GM12878 (cell line): ENCODE data around the gene CDC42BPB. TPM values are rescaled to one million over a fixed set of nuclear protein-coding genes. Genes with fewer than 3 reads are reported as not detected.

Experiments used
- ATAC-seq: fragments of 200-7000 bp; cut with Tn5 transposase; 3 replicates; pipeline ENCODE4 v1.9.1; 2020; ENCODE audit warnings: mild to moderate bottlenecking, moderate library complexity
- BruUV-seq: library from RNA; stranded (reverse); fragments of 400-500 nt; replicated peaks from 2 replicates; lab custom pipeline; 2021; lab: Mats Ljungman, UMichigan
- CTCF ChIA-PET: fragments of 300-600 bp; sonication (Branson Sonifier 250); formaldehyde crosslinking; extraction: SDS; loops from one replicate; lab custom pipeline; 2021; ENCODE audit warnings: inconsistent platforms; lab: Yijun Ruan, JAX
- POLR2A ChIA-PET: fragments of 350-600 bp; formaldehyde crosslinking; extraction: SDS; loops from one replicate; lab custom pipeline; 2021; ENCODE audit warnings: inconsistent platforms; lab: Charles Lee
- RAD21 ChIA-PET: fragments of 300-600 bp; sonication (Branson Sonifier 250); formaldehyde crosslinking; loops from one replicate; lab custom pipeline; 2023; ENCODE audit warnings: antibody characterized with exemption; ENCODE audit not compliant: unreplicated experiment; lab: Charles Lee
- SMC1A ChIA-PET: fragments of 300-600 bp; sonication (Branson Sonifier 250); formaldehyde crosslinking; loops from one replicate; lab custom pipeline; 2023; ENCODE audit not compliant: unreplicated experiment, uncharacterized antibody; lab: Charles Lee
- DNase-seq: peaks from one replicate; pipeline ENCODE4 v3.0.0-alpha.2; 2011; ENCODE audit warnings: low read depth, low spot score
- FAIRE-seq: peaks from 3 replicates; lab custom pipeline; 2011; peaks lifted over from hg19 to GRCh38; lab: Jason Lieb, UNC
- H2AFZ ChIP-seq: 2 replicates; pipeline ENCODE4 v1.6.0; 2011; ENCODE audit warnings: low read depth, low read length, control low read depth; ENCODE audit not compliant: control insufficient read depth
- H3K27ac ChIP-seq: 2 replicates; pipeline ENCODE4 v1.5.1; 2011; ENCODE audit warnings: control low read depth; ENCODE audit not compliant: control insufficient read depth, insufficient read depth
- H3K27me3 ChIP-seq, 2 experiments: replicated peaks in 1 of 2; 2 replicates each; pipeline versions ENCODE4 v1.6.0 to v1.6.1; 2011; ENCODE audit warnings: low read length in 1 of 2; ENCODE audit not compliant: control insufficient read depth in 2 of 2, insufficient read depth in 2 of 2
- H3K36me3 ChIP-seq, 2 experiments: 2 replicates each; pipeline ENCODE4 v1.5.1; 2011; ENCODE audit warnings: low read length in 1 of 2; ENCODE audit not compliant: control insufficient read depth in 2 of 2, insufficient read depth in 2 of 2
- H3K4me1 ChIP-seq: 2 replicates; pipeline ENCODE4 v1.6.1; 2011; ENCODE audit warnings: mild to moderate bottlenecking, low read length, moderate library complexity, mixed read lengths; ENCODE audit not compliant: control insufficient read depth, insufficient read depth
- H3K4me2 ChIP-seq: 2 replicates; pipeline ENCODE4 v1.6.0; 2011; ENCODE audit warnings: control low read depth; ENCODE audit not compliant: control insufficient read depth, insufficient read depth
- H3K4me3 ChIP-seq: fragments of 200-600 bp; sonication (generic); 2 replicates; pipeline ENCODE4 v1.5.1; 2016
- H3K79me2 ChIP-seq: 2 replicates; pipeline ENCODE4 v1.6.0; 2011; ENCODE audit warnings: low read length; ENCODE audit not compliant: control insufficient read depth, insufficient read depth
- H3K9ac ChIP-seq: 2 replicates; pipeline ENCODE4 v1.8.0; 2011; ENCODE audit warnings: low read length, control low read depth, mixed read lengths; ENCODE audit not compliant: control insufficient read depth, insufficient read depth
- H3K9me3 ChIP-seq: replicated peaks from 3 replicates; pipeline ENCODE4 v1.5.1; 2011; ENCODE audit warnings: mild to moderate bottlenecking, low read length; ENCODE audit not compliant: control insufficient read depth, insufficient read depth
- H4K20me1 ChIP-seq: 2 replicates; pipeline ENCODE4 v1.6.0; 2011; ENCODE audit not compliant: control insufficient read depth, insufficient read depth
- ATF3 ChIP-seq: IDR thresholded peaks from 2 replicates; pipeline ENCODE4 v1.6.1; 2011; ENCODE audit warnings: low read depth, mild to moderate bottlenecking, low read length, moderate library complexity, borderline replicate concordance; ENCODE audit errors: extremely low read depth
- BHLHE40 ChIP-seq, 2 experiments: fragments of 450-650 bp in 1 of 2; IDR thresholded peaks; 2 replicates each; pipeline ENCODE4 v1.6.1; 2011 to 2017; ENCODE audit warnings: low read depth in 2 of 2, borderline replicate concordance in 1 of 2, improper control_type of control experiment in 1 of 2, low read length in 1 of 2, mild to moderate bottlenecking in 1 of 2
- CREB1 ChIP-seq: IDR thresholded peaks from 2 replicates; pipeline ENCODE4 v1.6.1; 2012; ENCODE audit warnings: low read depth, mild to moderate bottlenecking, inconsistent platforms
- FOS ChIP-seq: IDR thresholded peaks from 3 replicates; pipeline ENCODE4 v1.6.1; 2011; ENCODE audit warnings: borderline replicate concordance; ENCODE audit not compliant: insufficient read length; ENCODE audit errors: extremely low read depth
- KAT2A ChIP-seq: conservative IDR thresholded peaks from 2 replicates; pipeline ENCODE4 v1.6.1; 2011; ENCODE audit warnings: low read depth, low read length; ENCODE audit not compliant: control insufficient read depth
- MAX ChIP-seq: IDR thresholded peaks from 2 replicates; pipeline ENCODE4 v1.6.1; 2012; ENCODE audit warnings: low read depth, low read length, improper control_type of control experiment
- MLLT1 ChIP-seq: fragments of 450-650 bp; IDR thresholded peaks from 2 replicates; pipeline ENCODE4 v1.6.1; 2016; ENCODE audit warnings: mild to moderate bottlenecking
- MTA2 ChIP-seq: fragments of 450-650 bp; IDR thresholded peaks from 2 replicates; pipeline ENCODE4 v1.6.1; 2016; ENCODE audit warnings: low read depth, mild to moderate bottlenecking, moderate library complexity
- NFIC ChIP-seq: IDR thresholded peaks from 2 replicates; pipeline ENCODE4 v1.6.1; 2012; ENCODE audit warnings: low read depth, mild to moderate bottlenecking, inconsistent platforms, low read length, moderate library complexity
- NR2C1 ChIP-seq: fragments of 450-650 bp; IDR thresholded peaks from 2 replicates; pipeline ENCODE4 v1.6.1; 2017; ENCODE audit warnings: antibody characterized with exemption, mild to moderate bottlenecking, moderate library complexity
- PBX3 ChIP-seq: IDR thresholded peaks from 2 replicates; pipeline ENCODE4 v1.6.1; 2011; ENCODE audit warnings: mild to moderate bottlenecking, low read depth, low read length, moderate library complexity; ENCODE audit not compliant: insufficient replicate concordance
- POLR2AphosphoS5 ChIP-seq: IDR thresholded peaks from 2 replicates; pipeline ENCODE4 v1.6.1; 2011; ENCODE audit warnings: mild to moderate bottlenecking, low read length, inconsistent platforms
- SIN3A ChIP-seq: IDR thresholded peaks from 2 replicates; pipeline ENCODE4 v1.6.1; 2012; ENCODE audit warnings: low read depth, low read length, improper control_type of control experiment
- SUZ12 ChIP-seq: fragments of 200-600 bp; sonication (generic); IDR thresholded peaks from one replicate; pipeline ENCODE4 v1.6.1; 2018; ENCODE audit warnings: antibody characterized with exemption, mild to moderate bottlenecking; ENCODE audit not compliant: unreplicated experiment
- WRNIP1 ChIP-seq: IDR thresholded peaks from 2 replicates; pipeline ENCODE4 v1.6.1; 2011; ENCODE audit warnings: low read depth, low read length, improper control_type of control experiment, borderline replicate concordance
- WGBS: methylation state at CpG from one replicate; pipeline ENCODE4 v1.1.6; 2016; ENCODE audit warnings: low lambda C conversion rate; ENCODE audit not compliant: insufficient replicate concordance, insufficient coverage; ENCODE audit errors: missing lambda C conversion rate; 5-methylcytosine and 5-hydroxymethylcytosine counted together
- in situ Hi-C: fragments of 300-500 bp; cut with MboI; formaldehyde crosslinking; loops from 9 replicates; pipeline ENCODE4 v1.14.3; 2018; ENCODE audit warnings: mixed read lengths
- intact Hi-C: fragments of 100-400 bp; cut with micrococcal nuclease; formaldehyde crosslinking; loops from one replicate; pipeline ENCODE4 v1.14.2; 2022; ENCODE audit not compliant: unreplicated experiment
- polyA plus RNA-seq, 11 experiments: library from polyadenylated mRNA; depleted of rRNA in 4 of 11; unstranded in 6 of 11; stranded (reverse) in 5 of 11; fragments of >200 nt; fragmentation: Nextera tagmentation in 4 of 11; fragmentation: Illumina TruSeq in 1 of 11; extraction: Ambion mirVana in 4 of 11; extraction: Trizol in 1 of 11; gene quantifications; 1 replicate in 1 of 11; 2 replicates in 10 of 11; pipeline versions ENCODE4 v1.2.1 to v1.2.3, GENCODE V29; 2011 to 2016; ENCODE audit warnings: inconsistent platforms in 2 of 11, missing spikeins in 2 of 11, low read depth in 1 of 11
- total RNA-seq, 4 experiments: library from RNA; depleted of rRNA in 3 of 4; stranded (reverse); fragments of >200 nt in 3 of 4; fragmentation: Illumina TruSeq in 1 of 4; extraction: Trizol in 1 of 4; gene quantifications; 2 replicates each; pipeline versions ENCODE4 v1.2.1 to v1.2.3, GENCODE V29; 2013 to 2021
- TF ChIP-seq, protein P1 (sequence below): fragments of 450-650 bp; formaldehyde crosslinking; IDR thresholded peaks from 2 replicates; pipeline ENCODE4 v1.4.0; 2022; ENCODE audit warnings: mild to moderate bottlenecking, moderate library complexity

The CDC42BPB gene
- total and polyA plus RNA-seq, 10 of the 15 experiments (the other 5 are each of a cell fraction or from before 2014, with no cell fraction given) = 0.42 to 22.1 (median 13.3) TPM

DNA sequence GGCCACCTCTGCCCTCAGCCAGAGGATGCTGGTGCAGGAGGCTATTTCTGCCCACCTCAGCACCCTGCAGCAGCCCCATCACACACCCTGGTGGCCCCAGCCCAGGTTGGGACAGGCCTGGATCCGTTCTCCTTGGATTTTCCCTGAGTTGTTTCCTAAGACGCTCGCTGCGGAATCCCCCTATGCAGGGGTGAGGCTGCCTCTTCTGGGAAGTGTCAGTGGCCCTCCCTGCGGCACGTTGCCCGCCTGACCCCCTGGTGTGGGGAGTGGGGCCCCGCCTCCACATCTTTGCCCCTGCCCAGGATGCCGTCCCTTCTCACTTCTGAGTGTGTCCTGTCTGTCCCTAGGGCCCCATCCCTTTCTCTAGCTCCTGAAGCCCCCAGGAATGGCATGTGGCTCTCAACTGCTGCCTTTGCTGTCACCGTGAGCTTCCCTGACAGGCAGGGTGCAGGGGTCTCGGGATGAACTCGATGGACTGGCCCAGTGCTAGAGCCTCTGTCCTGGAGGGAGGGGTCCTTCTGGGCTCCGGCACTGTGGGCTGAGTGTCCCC lies 36.6 kb upstream of the CDC42BPB start:
- H3K4me2 ChIP-seq = no peak overlapping the region
- in situ Hi-C loops = no loop called here
- H3K9me3 ChIP-seq = no peaks in the 10 kb centered on the region
- H3K4me1 ChIP-seq = peaks cover 13% of the 10 kb centered on the region
- H3K27me3 ChIP-seq = no peaks in the 10 kb centered on the region
- no peak overlapping the region for H3K27ac ChIP-seq
- H3K4me3 ChIP-seq = no peak overlapping the region
- ChIA-PET SMC1A (no interaction called here), RAD21 (interaction anchor here (0.7 to 2.7 kb wide), 2 partner anchors 11 to 13 kb away, joined by 3 to 17 read pairs; no protein-coding TSS in a partner anchor), POLR2A (no interaction called here), CTCF (interaction anchor here (2.8 kb wide), 1 partner anchor 20 kb away, joined by 9 read pairs; no protein-coding TSS in a partner anchor)
- ATAC-seq = no peak
- TF ChIP-seq ATF3 (no peak), POLR2AphosphoS5 (no peak), WRNIP1 (no peak), BHLHE40 (IDR thresholded peaks at IDR 0.05; ENCODE audit: borderline replicate concordance in 1 of 2, low read depth in 2 of 2, low read length in 1 of 2) (no peak), MAX (no peak), NR2C1 (no peak), KAT2A (no peak), FOS (no peak), MTA2 (no peak), SIN3A (no peak), SUZ12 (no peak), PBX3 (no peak), NFIC (no peak), MLLT1 (no peak), CREB1 (no peak)
- TF ChIP-seq, protein P1, sequence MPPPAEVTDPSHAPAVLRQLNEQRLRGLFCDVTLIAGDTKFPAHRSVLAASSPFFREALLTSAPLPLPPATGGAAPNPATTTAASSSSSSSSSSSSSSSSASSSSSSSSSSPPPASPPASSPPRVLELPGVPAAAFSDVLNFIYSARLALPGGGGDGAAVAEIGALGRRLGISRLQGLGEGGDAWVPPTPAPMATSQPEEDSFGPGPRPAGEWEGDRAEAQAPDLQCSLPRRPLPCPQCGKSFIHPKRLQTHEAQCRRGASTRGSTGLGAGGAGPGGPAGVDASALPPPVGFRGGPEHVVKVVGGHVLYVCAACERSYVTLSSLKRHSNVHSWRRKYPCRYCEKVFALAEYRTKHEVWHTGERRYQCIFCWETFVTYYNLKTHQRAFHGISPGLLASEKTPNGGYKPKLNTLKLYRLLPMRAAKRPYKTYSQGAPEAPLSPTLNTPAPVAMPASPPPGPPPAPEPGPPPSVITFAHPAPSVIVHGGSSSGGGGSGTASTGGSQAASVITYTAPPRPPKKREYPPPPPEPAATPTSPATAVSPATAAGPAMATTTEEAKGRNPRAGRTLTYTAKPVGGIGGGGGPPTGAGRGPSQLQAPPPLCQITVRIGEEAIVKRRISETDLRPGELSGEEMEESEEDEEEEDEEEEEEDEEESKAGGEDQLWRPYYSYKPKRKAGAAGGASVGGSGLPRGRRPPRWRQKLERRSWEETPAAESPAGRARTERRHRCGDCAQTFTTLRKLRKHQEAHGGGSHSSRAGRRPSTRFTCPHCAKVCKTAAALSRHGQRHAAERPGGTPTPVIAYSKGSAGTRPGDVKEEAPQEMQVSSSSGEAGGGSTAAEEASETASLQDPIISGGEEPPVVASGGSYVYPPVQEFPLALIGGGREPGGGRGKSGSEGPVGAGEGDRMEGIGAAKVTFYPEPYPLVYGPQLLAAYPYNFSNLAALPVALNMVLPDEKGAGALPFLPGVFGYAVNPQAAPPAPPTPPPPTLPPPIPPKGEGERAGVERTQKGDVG (CRISPR knock-in tag) = no peak
- no peaks in the 10 kb centered on the region for H3K36me3 ChIP-seq
- H4K20me1 ChIP-seq = no peaks in the 10 kb centered on the region
- H3K79me2 ChIP-seq = no peaks in the 10 kb centered on the region
- no peak for FAIRE-seq
- H2AFZ ChIP-seq = no peak overlapping the region
- intact Hi-C loops = no loop called here
- 69% methylated on average over 13 of the region's 13 CpGs for WGBS
- BruUV-seq = no TSS peak
- no peak overlapping the region for H3K9ac ChIP-seq
- DNase-seq = no peak
